Spleen (tissue), 7 donors: Measurements from ENCODE around the gene ADCY1.

Source experiments
- POLR2A ChIP-seq, 3 donors: fragments of 450-650 bp; IDR thresholded peaks; one replicate each; pipeline ENCODE4 v1.5.1; 2017; ENCODE audit warnings: antibody characterized with exemption in 3 of 3, mild to moderate bottlenecking in 1 of 3
- POLR2AphosphoS5 ChIP-seq, 3 donors: sonication (generic); formaldehyde crosslinking; IDR thresholded peaks; one replicate each; pipeline ENCODE4 v1.5.1; 2017; ENCODE audit warnings: antibody characterized with exemption in 3 of 3
- TF ChIP-seq, protein P1 (sequence below), 11 experiments: fragments of 200-600 bp in 7 of 11; fragments of 450-650 bp in 4 of 11; sonication (generic) in 4 of 11; IDR thresholded peaks in 8 of 11; conservative IDR thresholded peaks in 3 of 11; 1 replicate in 7 of 11; 2 replicates in 4 of 11; pipeline versions ENCODE4 v1.4.0 to v1.8.0; 2016 to 2021; ENCODE audit warnings: antibody characterized with exemption in 11 of 11, inconsistent platforms in 4 of 11, mild to moderate bottlenecking in 1 of 11
- donor health status: DM: no; HTN: no; CAD: no; lungs with moderate emphysema.
- donor health status: DM: no; HTN: no; CAD: no.
- donor health status: DM: no; HTN: no; CAD: no.

DNA sequence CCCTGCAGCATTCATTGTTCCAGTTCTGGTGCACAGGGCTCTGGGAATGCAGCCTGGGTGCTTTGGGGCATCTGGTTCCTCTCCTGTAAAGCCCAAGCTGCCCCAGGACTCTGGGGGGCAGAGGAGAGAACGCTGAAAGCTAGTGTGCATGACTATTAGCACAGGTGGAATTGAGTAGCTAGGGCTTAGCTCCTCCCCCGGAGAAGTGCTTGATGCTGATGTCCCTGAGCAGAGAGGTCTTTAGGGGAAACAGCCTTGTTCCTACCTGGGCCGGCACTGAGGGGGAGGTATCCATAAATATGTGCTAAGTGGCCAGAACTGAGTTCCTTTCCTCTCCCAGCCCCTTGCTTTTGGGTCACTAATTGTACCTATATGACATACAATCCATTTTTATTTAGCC, 3.9 kb downstream of the ADCY1 start:
- TF ChIP-seq, protein P1, sequence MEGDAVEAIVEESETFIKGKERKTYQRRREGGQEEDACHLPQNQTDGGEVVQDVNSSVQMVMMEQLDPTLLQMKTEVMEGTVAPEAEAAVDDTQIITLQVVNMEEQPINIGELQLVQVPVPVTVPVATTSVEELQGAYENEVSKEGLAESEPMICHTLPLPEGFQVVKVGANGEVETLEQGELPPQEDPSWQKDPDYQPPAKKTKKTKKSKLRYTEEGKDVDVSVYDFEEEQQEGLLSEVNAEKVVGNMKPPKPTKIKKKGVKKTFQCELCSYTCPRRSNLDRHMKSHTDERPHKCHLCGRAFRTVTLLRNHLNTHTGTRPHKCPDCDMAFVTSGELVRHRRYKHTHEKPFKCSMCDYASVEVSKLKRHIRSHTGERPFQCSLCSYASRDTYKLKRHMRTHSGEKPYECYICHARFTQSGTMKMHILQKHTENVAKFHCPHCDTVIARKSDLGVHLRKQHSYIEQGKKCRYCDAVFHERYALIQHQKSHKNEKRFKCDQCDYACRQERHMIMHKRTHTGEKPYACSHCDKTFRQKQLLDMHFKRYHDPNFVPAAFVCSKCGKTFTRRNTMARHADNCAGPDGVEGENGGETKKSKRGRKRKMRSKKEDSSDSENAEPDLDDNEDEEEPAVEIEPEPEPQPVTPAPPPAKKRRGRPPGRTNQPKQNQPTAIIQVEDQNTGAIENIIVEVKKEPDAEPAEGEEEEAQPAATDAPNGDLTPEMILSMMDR (IDR thresholded peaks at IDR 0.05 in 8 of 11, conservative IDR thresholded peaks at IDR 0.05 in 3 of 11) = no peak
- TF ChIP-seq POLR2A (IDR thresholded peaks at IDR 0.05) (no peak), POLR2AphosphoS5 (IDR thresholded peaks at IDR 0.05) (no peak)
